HFFc6 (cell line): ENCODE measurements around the gene GLI2. TPM values are rescaled to one million over a fixed set of nuclear protein-coding genes. Genes with fewer than 3 reads are reported as not detected.

ENCODE experiments used
- DNase-seq: peaks from one replicate; pipeline ENCODE4 v3.0.0-alpha.2; 2018
- H3K27ac Mint-ChIP-seq: 2 replicates; pipeline ENCODE4 v1.8.0; 2020; ENCODE audit warnings: mild to moderate bottlenecking, mixed read lengths
- H3K27me3 Mint-ChIP-seq: 2 replicates; pipeline ENCODE4 v1.8.0; 2021; ENCODE audit warnings: mild to moderate bottlenecking, moderate library complexity, mixed read lengths; ENCODE audit not compliant: insufficient read depth
- H3K36me3 Mint-ChIP-seq: 2 replicates; pipeline ENCODE4 v1.8.0; 2021; ENCODE audit warnings: low read depth, mixed read lengths
- H3K4me1 Mint-ChIP-seq: 2 replicates; pipeline ENCODE4 v1.8.0; 2020; ENCODE audit warnings: low read depth, mixed read lengths
- H3K4me3 Mint-ChIP-seq: 2 replicates; pipeline ENCODE4 v1.8.0; 2020; ENCODE audit warnings: mild to moderate bottlenecking, moderate library complexity, mixed read lengths
- H3K9me3 Mint-ChIP-seq: 2 replicates; pipeline ENCODE4 v1.8.0; 2020; ENCODE audit warnings: mild to moderate bottlenecking, mixed read lengths
- total RNA-seq, 6 experiments: library from RNA; stranded (reverse); fragmentation: NEBNext Ultra II Directional; extraction: Animal tissue kit (Norgen Biotek cat#: 25700); gene quantifications; 2 replicates in 1 of 6; 3 replicates in 5 of 6; pipeline ENCODE4 v1.2.3, GENCODE V29; 2021
- TF ChIP-seq, protein P1 (sequence below): fragments of 200-600 bp; sonication (generic); IDR thresholded peaks from 2 replicates; pipeline ENCODE4 v1.5.0; 2021; ENCODE audit warnings: antibody characterized with exemption, mild to moderate bottlenecking

Gene GLI2
- total RNA-seq, 6 experiments from 2014 or later: 40.2 to 46.1 (median 41.9) TPM

- H3K27ac Mint-ChIP-seq: no peak overlapping the region
- no peak overlapping the region for H3K4me3 Mint-ChIP-seq
- TF ChIP-seq, protein P1, sequence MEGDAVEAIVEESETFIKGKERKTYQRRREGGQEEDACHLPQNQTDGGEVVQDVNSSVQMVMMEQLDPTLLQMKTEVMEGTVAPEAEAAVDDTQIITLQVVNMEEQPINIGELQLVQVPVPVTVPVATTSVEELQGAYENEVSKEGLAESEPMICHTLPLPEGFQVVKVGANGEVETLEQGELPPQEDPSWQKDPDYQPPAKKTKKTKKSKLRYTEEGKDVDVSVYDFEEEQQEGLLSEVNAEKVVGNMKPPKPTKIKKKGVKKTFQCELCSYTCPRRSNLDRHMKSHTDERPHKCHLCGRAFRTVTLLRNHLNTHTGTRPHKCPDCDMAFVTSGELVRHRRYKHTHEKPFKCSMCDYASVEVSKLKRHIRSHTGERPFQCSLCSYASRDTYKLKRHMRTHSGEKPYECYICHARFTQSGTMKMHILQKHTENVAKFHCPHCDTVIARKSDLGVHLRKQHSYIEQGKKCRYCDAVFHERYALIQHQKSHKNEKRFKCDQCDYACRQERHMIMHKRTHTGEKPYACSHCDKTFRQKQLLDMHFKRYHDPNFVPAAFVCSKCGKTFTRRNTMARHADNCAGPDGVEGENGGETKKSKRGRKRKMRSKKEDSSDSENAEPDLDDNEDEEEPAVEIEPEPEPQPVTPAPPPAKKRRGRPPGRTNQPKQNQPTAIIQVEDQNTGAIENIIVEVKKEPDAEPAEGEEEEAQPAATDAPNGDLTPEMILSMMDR: no peak
- H3K36me3 Mint-ChIP-seq: peaks cover 16% of the 10 kb centered on the region; the same call in 1 of the 2 replicates
- no peaks in the 10 kb centered on the region; the same call in none of the 2 replicates for H3K27me3 Mint-ChIP-seq
- no peak for DNase-seq
- no peaks in the 10 kb centered on the region for H3K9me3 Mint-ChIP-seq
- peaks cover 89% of the 10 kb centered on the region for H3K4me1 Mint-ChIP-seq
Measured at GRCh38 chr2:120746144-120746543, 10.5 kb downstream of the GLI2 start.

GRCh38 chr2:120747281-120747680, 11.6 kb downstream of the GLI2 start:
- TF ChIP-seq, protein P1: no peak
- peaks cover 13% of the 10 kb centered on the region; the same call in 1 of the 2 replicates for H3K36me3 Mint-ChIP-seq
- peak overlapping the region; percentile 26; the same call in 1 of the 2 replicates for H3K27ac Mint-ChIP-seq
- H3K4me3 Mint-ChIP-seq: no peak overlapping the region
- H3K4me1 Mint-ChIP-seq: peaks cover 89% of the 10 kb centered on the region
- no peak for DNase-seq
- no peaks in the 10 kb centered on the region; the same call in none of the 2 replicates for H3K27me3 Mint-ChIP-seq
- no peaks in the 10 kb centered on the region for H3K9me3 Mint-ChIP-seq

DNA sequence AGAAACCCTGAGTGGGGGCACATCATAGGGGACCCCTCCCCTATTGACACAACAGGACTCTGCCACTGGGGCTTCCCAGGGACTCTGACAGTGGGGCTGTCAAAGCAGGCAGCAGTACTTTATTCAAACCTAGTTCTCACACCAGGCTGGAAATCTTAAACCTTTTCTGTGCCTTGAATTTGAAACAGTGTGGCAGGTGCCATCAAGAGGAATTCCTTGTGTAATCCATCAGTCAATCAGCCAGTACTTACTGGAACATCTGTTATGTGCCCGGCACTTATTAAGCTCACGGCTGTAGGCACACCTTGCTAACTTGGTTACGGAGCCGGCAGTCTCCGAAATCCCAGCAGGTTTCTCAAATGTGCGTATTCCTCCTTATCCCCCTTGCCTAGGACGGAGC, 12.0 kb downstream of the GLI2 start:
- TF ChIP-seq, protein P1: no peak
- peaks cover 12% of the 10 kb centered on the region; the same call in 1 of the 2 replicates for H3K36me3 Mint-ChIP-seq
- peak overlapping the region; percentile 58 for H3K27ac Mint-ChIP-seq
- H3K4me1 Mint-ChIP-seq: peaks cover 84% of the 10 kb centered on the region
- no peak for DNase-seq
- no peak overlapping the region for H3K4me3 Mint-ChIP-seq
- H3K27me3 Mint-ChIP-seq: no peaks in the 10 kb centered on the region; the same call in none of the 2 replicates
- H3K9me3 Mint-ChIP-seq: no peaks in the 10 kb centered on the region

- peak overlapping the region; percentile 58 for H3K27ac Mint-ChIP-seq
- no peak for DNase-seq
- H3K4me1 Mint-ChIP-seq: peaks cover 79% of the 10 kb centered on the region
- H3K36me3 Mint-ChIP-seq: peaks cover 9% of the 10 kb centered on the region; the same call in 1 of the 2 replicates
- no peaks in the 10 kb centered on the region; the same call in none of the 2 replicates for H3K27me3 Mint-ChIP-seq
- TF ChIP-seq, protein P1: no peak
- H3K4me3 Mint-ChIP-seq: no peak overlapping the region
- H3K9me3 Mint-ChIP-seq: no peaks in the 10 kb centered on the region
Measured at GRCh38 chr2:120748310-120748709, 12.6 kb downstream of the GLI2 start.

DNA sequence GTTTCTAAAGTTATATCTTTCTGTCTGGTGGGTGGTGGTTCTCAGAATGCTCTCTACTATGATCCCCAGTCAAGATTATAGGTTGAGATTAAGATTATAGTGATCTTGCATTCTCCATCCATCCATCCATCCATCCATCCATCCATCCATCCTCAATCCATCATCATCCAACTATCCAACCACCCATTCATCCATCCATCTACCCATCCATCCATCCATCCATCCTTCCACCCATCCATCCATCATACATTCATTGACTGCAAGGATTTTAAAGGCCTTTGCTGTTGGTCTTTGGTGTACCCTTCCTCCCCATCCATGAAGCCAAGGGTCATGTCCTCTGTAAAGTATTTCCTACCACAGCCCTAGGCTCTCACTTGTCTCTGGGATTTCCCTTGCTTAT, 13.1 kb downstream of the GLI2 start:
- Mint-ChIP-seq H3K27me3 (no peaks in the 10 kb centered on the region; the same call in none of the 2 replicates), H3K9me3 (no peaks in the 10 kb centered on the region), H3K27ac (peak overlapping the region; percentile 69), H3K4me1 (peaks cover 80% of the 10 kb centered on the region), H3K36me3 (peaks cover 11% of the 10 kb centered on the region), H3K4me3 (no peak overlapping the region)
- no peak for DNase-seq
- TF ChIP-seq, protein P1: no peak
